ENCODE measurements around the gene GNGT2. TPM values are rescaled to one million over a fixed set of nuclear protein-coding genes. Genes with fewer than 3 reads are reported as not detected.

Gene GNGT2
- total and polyA plus RNA-seq, 4 donors = 0.23 to 2.2 (median 1.1) TPM

GRCh38 chr17:49242813-49243212 lies 32.4 kb upstream of the GNGT2 start:
- Histone ChIP-seq H3K9ac (ENCODE audit: low read depth in 1 of 2, low read length in 2 of 2) (no peak overlapping the region), H3K9me3 (ENCODE audit: control insufficient read depth in 4 of 4, low read length in 3 of 4) (no peaks in the 10 kb centered on the region), H3K36me3 (ENCODE audit: control insufficient read depth in 4 of 4, insufficient read depth in 3 of 4, low read depth in 1 of 4, low read length in 3 of 4) (no peaks in the 10 kb centered on the region), H3K4me3 (ENCODE audit: low read depth in 1 of 3, low read length in 3 of 3) (no peak overlapping the region), H3K4me1 (ENCODE audit: control insufficient read depth in 4 of 4, insufficient read depth in 4 of 4, low read length in 3 of 4) (no peaks in the 10 kb centered on the region), H3K27ac (ENCODE audit: low read depth in 1 of 2, low read length in 2 of 2) (no peak overlapping the region), H3K27me3 (ENCODE audit: control insufficient read depth in 4 of 4, insufficient read depth in 4 of 4, low read length in 3 of 4) (no peaks in the 10 kb centered on the region)
- 91% methylated on average over 5 of the region's 5 CpGs for WGBS
- TF ChIP-seq MAX (IDR thresholded peaks at IDR 0.05) (no peak), HNF4A (conservative IDR thresholded peaks at IDR 0.05) (no peak), FOXA2 (IDR thresholded peaks at IDR 0.05) (no peak), EGR1 (IDR thresholded peaks at IDR 0.05; ENCODE audit: low read depth in 2 of 2) (no peak), GABPA (IDR thresholded peaks at IDR 0.05 in 1 of 2, conservative IDR thresholded peaks at IDR 0.05 in 1 of 2) (no peak), RAD21 (IDR thresholded peaks at IDR 0.05) (no peak), ZBTB33 (IDR thresholded peaks at IDR 0.05) (no peak), YY1 (IDR thresholded peaks at IDR 0.05) (no peak), NR2F2 (IDR thresholded peaks at IDR 0.05) (no peak), REST (IDR thresholded peaks at IDR 0.05) (no peak), RXRA (IDR thresholded peaks at IDR 0.05) (no peak), CTCF (IDR thresholded peaks at IDR 0.05; ENCODE audit: low read depth, low read length, missing input control) (no peak), ATF3 (IDR thresholded peaks at IDR 0.05) (no peak), FOXA1 (IDR thresholded peaks at IDR 0.05) (no peak)
- no peak for DNase-seq (ENCODE audit: low spot score)

GRCh38 chr17:49241692-49242397 lies 31.5 kb upstream of the GNGT2 start:
- Histone ChIP-seq H3K27ac (ENCODE audit: low read depth in 1 of 2, low read length in 2 of 2) (no peak overlapping the region), H3K27me3 (ENCODE audit: control insufficient read depth in 4 of 4, insufficient read depth in 4 of 4, low read length in 3 of 4) (no peaks in the 10 kb centered on the region), H3K9me3 (ENCODE audit: control insufficient read depth in 4 of 4, low read length in 3 of 4) (no peaks in the 10 kb centered on the region), H3K4me1 (ENCODE audit: control insufficient read depth in 4 of 4, insufficient read depth in 4 of 4, low read length in 3 of 4) (no peaks in the 10 kb centered on the region), H3K9ac (ENCODE audit: low read depth in 1 of 2, low read length in 2 of 2) (no peak overlapping the region), H3K36me3 (ENCODE audit: control insufficient read depth in 4 of 4, insufficient read depth in 3 of 4, low read depth in 1 of 4, low read length in 3 of 4) (no peaks in the 10 kb centered on the region), H3K4me3 (ENCODE audit: low read depth in 1 of 3, low read length in 3 of 3) (no peak overlapping the region)
- WGBS = 69% methylated on average over 9 of the region's 9 CpGs
- DNase-seq (ENCODE audit: low spot score) = peak; percentile 71
- no peak for TF ChIP-seq ATF3 (IDR thresholded peaks at IDR 0.05)
- TF ChIP-seq FOXA1 (IDR thresholded peaks at IDR 0.05) = no peak
- no peak for TF ChIP-seq HNF4A (conservative IDR thresholded peaks at IDR 0.05)
- TF ChIP-seq NR2F2 (IDR thresholded peaks at IDR 0.05) = no peak
- TF ChIP-seq REST (IDR thresholded peaks at IDR 0.05) = no peak
- TF ChIP-seq CTCF (IDR thresholded peaks at IDR 0.05; ENCODE audit: low read depth, low read length, missing input control) = no peak

Data from liver (tissue), 9 donors.